AG10803 (cell line): Measurements from ENCODE around the gene MAGEA6.
"Not testable (repeated sequence)": the region's sequence is repeated elsewhere in the genome, so short reads cannot be mapped to it uniquely, and the experiment has no call there.

Experiments
- DNase-seq: peaks from one replicate; pipeline ENCODE4 v3.0.0; 2010; ENCODE audit warnings: low read depth
- H3K4me3 ChIP-seq: 2 replicates; pipeline ENCODE4 v1.5.1; 2011; ENCODE audit warnings: mild to moderate bottlenecking, low read length, control low read depth
- CTCF ChIP-seq: conservative IDR thresholded peaks from 2 replicates; pipeline ENCODE4 v1.5.1; 2011; ENCODE audit warnings: mild to moderate bottlenecking, low read length, control low read depth, inconsistent platforms

Gene MAGEA6

GRCh38 chrX:152769549-152770289 is at the start of gene MAGEA6:
TSS of gene MAGEA6 (minus strand) at chrX:152769689. CDS start at chrX:152767650, 2,039 bp downstream.
- H3K4me3 ChIP-seq, DNase-seq: not testable (repeated sequence)

GRCh38 chrX:152819266-152819665 is 49.8 kb upstream of the MAGEA6 start:
- DNase-seq = no peak
- no peak for TF ChIP-seq CTCF
- H3K4me3 ChIP-seq = no peak overlapping the region

GRCh38 chrX:152818356-152818755 is 48.9 kb upstream of the MAGEA6 start:
- no peak for DNase-seq

GRCh38 chrX:152817078-152817764 is 47.7 kb upstream of the MAGEA6 start:
- DNase-seq = peak; percentile 37
- no peak overlapping the region for H3K4me3 ChIP-seq
- TF ChIP-seq CTCF = peak; percentile 59

More at GRCh38 chrX:152818356-152818755, 48.9 kb upstream of the MAGEA6 start:
- no peak for TF ChIP-seq CTCF
- no peak overlapping the region for H3K4me3 ChIP-seq

- DNase-seq = no peak
- no peak overlapping the region for H3K4me3 ChIP-seq
- TF ChIP-seq CTCF = no peak
Measured at GRCh38 chrX:152814048-152814447, 44.6 kb upstream of the MAGEA6 start.

GRCh38 chrX:152813206-152813605 is 43.7 kb upstream of the MAGEA6 start:
- no peak for TF ChIP-seq CTCF
- DNase-seq = no peak
- H3K4me3 ChIP-seq = no peak overlapping the region

- DNase-seq = no peak
- no peak overlapping the region for H3K4me3 ChIP-seq
- no peak for TF ChIP-seq CTCF
Measured at GRCh38 chrX:152810403-152810802, 40.9 kb upstream of the MAGEA6 start.
